Neural progenitor cell (in vitro differentiated cells): Measurements from ENCODE around the gene ARHGAP26. TPM values are rescaled to one million over a fixed set of nuclear protein-coding genes. Genes with fewer than 3 reads are reported as not detected.

Experiments
- DNase-seq: peaks from one replicate; pipeline ENCODE4 v3.0.0-alpha.2; 2016; ENCODE audit warnings: low spot score
- H2AFZ ChIP-seq: fragments of 200-600 bp; sonication (generic); replicated peaks from 2 replicates; pipeline ENCODE4 v1.6.1; 2016; ENCODE audit warnings: antibody characterized with exemption
- H3F3A ChIP-seq: fragments of 200-600 bp; sonication (generic); 2 replicates; pipeline ENCODE4 v1.6.1; 2016; ENCODE audit warnings: antibody characterized with exemption, low read depth
- H3K27ac ChIP-seq: fragments of 200-600 bp; sonication (generic); 2 replicates; pipeline ENCODE4 v1.5.1; 2016; ENCODE audit warnings: mild to moderate bottlenecking
- H3K27me3 ChIP-seq: fragments of 200-600 bp; sonication (generic); 2 replicates; pipeline ENCODE4 v1.6.1; 2016; ENCODE audit warnings: mild to moderate bottlenecking, moderate library complexity
- H3K36me3 ChIP-seq: fragments of 200-600 bp; sonication (generic); 2 replicates; pipeline ENCODE4 v1.5.1; 2016
- H3K4me1 ChIP-seq: fragments of 200-600 bp; sonication (generic); 2 replicates; pipeline ENCODE4 v1.6.1; 2016; ENCODE audit warnings: mixed run types
- H3K4me2 ChIP-seq: fragments of 200-600 bp; sonication (generic); 2 replicates; pipeline ENCODE4 v1.6.1; 2016
- H3K4me3 ChIP-seq: fragments of 200-600 bp; sonication (generic); 2 replicates; pipeline ENCODE4 v1.5.1; 2016
- H3K79me2 ChIP-seq: fragments of 200-600 bp; sonication (generic); 2 replicates; pipeline ENCODE4 v1.6.1; 2016; ENCODE audit warnings: low read depth
- H3K9ac ChIP-seq: fragments of 200-600 bp; sonication (generic); 2 replicates; pipeline ENCODE4 v1.6.1; 2016
- H3K9me3 ChIP-seq: fragments of 200-600 bp; sonication (generic); 2 replicates; pipeline ENCODE4 v1.5.1; 2016; ENCODE audit warnings: low read depth
- H4K20me1 ChIP-seq: fragments of 200-600 bp; sonication (generic); 2 replicates; pipeline ENCODE4 v1.6.1; 2016; ENCODE audit warnings: low read depth
- H3K27ac Mint-ChIP-seq: 3 replicates; pipeline ENCODE4 v1.8.0; 2021; ENCODE audit warnings: mixed read lengths
- H3K27me3 Mint-ChIP-seq: 2 replicates; pipeline ENCODE4 v1.8.0; 2022; ENCODE audit warnings: low read depth, mild to moderate bottlenecking, inconsistent platforms, moderate library complexity, mixed read lengths; ENCODE audit not compliant: insufficient read depth
- H3K36me3 Mint-ChIP-seq: 3 replicates; pipeline ENCODE4 v1.8.0; 2021; ENCODE audit warnings: mixed read lengths
- H3K4me1 Mint-ChIP-seq: 3 replicates; pipeline ENCODE4 v1.8.0; 2021; ENCODE audit warnings: mixed read lengths
- H3K4me3 Mint-ChIP-seq: 3 replicates; pipeline ENCODE4 v1.8.0; 2021; ENCODE audit warnings: mild to moderate bottlenecking, moderate library complexity, mixed read lengths
- H3K9me3 Mint-ChIP-seq: 3 replicates; pipeline ENCODE4 v1.8.0; 2020; ENCODE audit warnings: mixed read lengths
- CTCF ChIP-seq: fragments of 200-600 bp; sonication (generic); IDR thresholded peaks from 2 replicates; pipeline ENCODE4 v1.5.1; 2017; ENCODE audit warnings: antibody characterized with exemption, mild to moderate bottlenecking
- EZH2 ChIP-seq: fragments of 200-600 bp; sonication (generic); IDR thresholded peaks from 2 replicates; pipeline ENCODE4 v1.6.1; 2017; ENCODE audit warnings: antibody characterized with exemption, mild to moderate bottlenecking, moderate library complexity
- EZH2phosphoT487 ChIP-seq: fragments of 200-600 bp; sonication (generic); IDR thresholded peaks from 2 replicates; pipeline ENCODE4 v1.6.1; 2017; ENCODE audit warnings: antibody characterized with exemption
- total RNA-seq: library from RNA; depleted of rRNA; stranded (reverse); fragments of >200 nt; gene quantifications from 2 replicates; pipeline ENCODE4 v1.2.3, GENCODE V29; 2015; ENCODE audit warnings: low replicate concordance

ARHGAP26 gene
- total RNA-seq, 1 donor from 2014 or later, result 7.0 TPM

- Histone ChIP-seq H3K4me2 (no peak overlapping the region), H3K4me1 (no peaks in the 10 kb centered on the region), H3K79me2 (no peaks in the 10 kb centered on the region), H2AFZ (no peak overlapping the region), H3F3A (no peaks in the 10 kb centered on the region), H3K27me3 (no peaks in the 10 kb centered on the region), H3K36me3 (no peaks in the 10 kb centered on the region), H3K27ac (no peak overlapping the region), H3K9me3 (no peaks in the 10 kb centered on the region), H3K4me3 (no peak overlapping the region), H3K9ac (no peak overlapping the region), H4K20me1 (no peaks in the 10 kb centered on the region)
- Mint-ChIP-seq H3K9me3 (peaks cover 7% of the 10 kb centered on the region), H3K27ac (no peak overlapping the region), H3K4me1 (no peaks in the 10 kb centered on the region), H3K36me3 (no peaks in the 10 kb centered on the region), H3K4me3 (no peak overlapping the region), H3K27me3 (peaks cover 6% of the 10 kb centered on the region)
- TF ChIP-seq EZH2, result no peak
- no peak for TF ChIP-seq CTCF
- TF ChIP-seq EZH2phosphoT487, result no peak
- DNase-seq, result no peak
Observed at GRCh38 chr5:143243103-143243502, 472.9 kb downstream of the ARHGAP26 start.

- Histone ChIP-seq H3K4me2 (no peak overlapping the region), H3K4me1 (no peaks in the 10 kb centered on the region), H3K27me3 (no peaks in the 10 kb centered on the region), H3K36me3 (no peaks in the 10 kb centered on the region), H3K79me2 (no peaks in the 10 kb centered on the region), H3F3A (no peaks in the 10 kb centered on the region), H3K9ac (no peak overlapping the region), H4K20me1 (no peaks in the 10 kb centered on the region), H3K27ac (no peak overlapping the region), H2AFZ (no peak overlapping the region), H3K4me3 (no peak overlapping the region), H3K9me3 (no peaks in the 10 kb centered on the region)
- H3K4me1 Mint-ChIP-seq, result no peaks in the 10 kb centered on the region
- TF ChIP-seq CTCF (no peak), EZH2phosphoT487 (no peak), EZH2 (no peak)
- H3K36me3 Mint-ChIP-seq, result no peaks in the 10 kb centered on the region
- no peak overlapping the region for H3K4me3 Mint-ChIP-seq
- peaks cover 7% of the 10 kb centered on the region for H3K9me3 Mint-ChIP-seq
- H3K27ac Mint-ChIP-seq, result no peak overlapping the region
- DNase-seq, result no peak
- H3K27me3 Mint-ChIP-seq, result peaks cover 3% of the 10 kb centered on the region
Observed at GRCh38 chr5:143244000-143244736, 474.0 kb downstream of the ARHGAP26 start.

GRCh38 chr5:143244990-143245389 is 474.8 kb downstream of the ARHGAP26 start:
- H3K4me1 ChIP-seq, result no peaks in the 10 kb centered on the region
- no peaks in the 10 kb centered on the region for H3K36me3 ChIP-seq
- Mint-ChIP-seq H3K4me3 (no peak overlapping the region), H3K4me1 (no peaks in the 10 kb centered on the region), H3K9me3 (peaks cover 7% of the 10 kb centered on the region), H3K27ac (no peak overlapping the region), H3K27me3 (peaks cover 3% of the 10 kb centered on the region), H3K36me3 (no peaks in the 10 kb centered on the region)
- no peak overlapping the region for H3K27ac ChIP-seq
- H3K9ac ChIP-seq, result no peak overlapping the region
- H3K79me2 ChIP-seq, result no peaks in the 10 kb centered on the region
- H2AFZ ChIP-seq, result no peak overlapping the region
- no peak overlapping the region for H3K4me3 ChIP-seq
- no peaks in the 10 kb centered on the region for H3F3A ChIP-seq
- DNase-seq, result no peak
- no peaks in the 10 kb centered on the region for H3K9me3 ChIP-seq
- H3K4me2 ChIP-seq, result no peak overlapping the region
- no peaks in the 10 kb centered on the region for H4K20me1 ChIP-seq
- TF ChIP-seq EZH2, result no peak
- TF ChIP-seq CTCF, result no peak
- TF ChIP-seq EZH2phosphoT487, result no peak
- H3K27me3 ChIP-seq, result no peaks in the 10 kb centered on the region
